Left ventricle myocardium superior (tissue), 1 donor: Measurements from ENCODE around the gene A4GNT. TPM values are rescaled to one million over a fixed set of nuclear protein-coding genes. Genes with fewer than 3 reads are reported as not detected.

ENCODE experiments used
- ATAC-seq: fragments of 200-7000 bp; cut with Tn5 transposase; one replicate; pipeline ENCODE4 v1.9.1; 2020; ENCODE audit warnings: mild to moderate bottlenecking, moderate library complexity
- DNase-seq: peaks from one replicate; pipeline ENCODE4 v3.0.0-alpha.2; 2020
- intact Hi-C: fragments of 100-400 bp; cut with micrococcal nuclease; formaldehyde crosslinking; loops from one replicate; pipeline ENCODE4 v1.11.0; 2022
- total RNA-seq: library from RNA; stranded (reverse); fragmentation: NEBNext Ultra II Directional; extraction: Animal tissue kit (Norgen Biotek cat#: 25700); gene quantifications from one replicate; pipeline ENCODE4 v1.2.1, GENCODE V29; 2021
- donor health status: DM: no; HTN: yes; CAD: no; lungs with severe emphysema.

The A4GNT gene
- total RNA-seq, 1 donor from 2014 or later, result not detected

GRCh38 chr3:138082992-138083386 lies 49.2 kb downstream of the A4GNT start:
- ATAC-seq (no peak), DNase-seq (no peak)
- intact Hi-C loops, result no loop called here

GRCh38 chr3:138082085-138082991 lies 49.9 kb downstream of the A4GNT start:
- DNase-seq, result no peak
- peak; percentile 81 for ATAC-seq
- intact Hi-C loops, result no loop called here

GRCh38 chr3:138081371-138082084 lies 50.7 kb downstream of the A4GNT start:
- intact Hi-C loops, result no loop called here
- DNase-seq, result no peak
- peak; percentile 68 for ATAC-seq

GRCh38 chr3:138079901-138080300 lies 52.3 kb downstream of the A4GNT start:
- intact Hi-C loops, result no loop called here

GRCh38 chr3:138078901-138079344 lies 53.3 kb downstream of the A4GNT start:
- ATAC-seq (no peak), DNase-seq (no peak)
- intact Hi-C loops, result no loop called here

More at GRCh38 chr3:138079901-138080300, 52.3 kb downstream of the A4GNT start:
- ATAC-seq, result no peak
- no peak for DNase-seq

GRCh38 chr3:138078096-138078495 lies 54.1 kb downstream of the A4GNT start:
- intact Hi-C loops, result no loop called here
- ATAC-seq, result no peak
- DNase-seq, result no peak

Other genes with a start within 250 kb of the A4GNT start
- not detected for gene CLDN18, start 122.2 kb downstream of the A4GNT start, total RNA-seq
- 5.7 TPM for gene DZIP1L, start 16.8 kb downstream of the A4GNT start, total RNA-seq
- gene DBR1, start 42.5 kb upstream of the A4GNT start, total RNA-seq, result 7.3 TPM
- gene ARMC8, start 54.9 kb upstream of the A4GNT start, total RNA-seq, result 34.0 TPM
- 0.59 TPM for gene NME9, start 197.5 kb upstream of the A4GNT start, total RNA-seq
- gene MRAS, start 216.2 kb upstream of the A4GNT start, total RNA-seq, result 405 TPM